COLO668 (cell line): ENCODE results near the gene DPH3.
A peak's percentile ranks its signal among the peaks of the same experiment; 100 is the strongest.
"Not testable (repeated sequence)": the region's sequence is repeated elsewhere in the genome, so short reads cannot be mapped to it uniquely, and the experiment has no call there.

Source experiments
- DNase-seq: peaks from one replicate; lab custom pipeline; 2025; ENCODE audit not compliant: unreplicated experiment; lab: John Stamatoyannopoulos, UW

The DPH3 gene

DNA sequence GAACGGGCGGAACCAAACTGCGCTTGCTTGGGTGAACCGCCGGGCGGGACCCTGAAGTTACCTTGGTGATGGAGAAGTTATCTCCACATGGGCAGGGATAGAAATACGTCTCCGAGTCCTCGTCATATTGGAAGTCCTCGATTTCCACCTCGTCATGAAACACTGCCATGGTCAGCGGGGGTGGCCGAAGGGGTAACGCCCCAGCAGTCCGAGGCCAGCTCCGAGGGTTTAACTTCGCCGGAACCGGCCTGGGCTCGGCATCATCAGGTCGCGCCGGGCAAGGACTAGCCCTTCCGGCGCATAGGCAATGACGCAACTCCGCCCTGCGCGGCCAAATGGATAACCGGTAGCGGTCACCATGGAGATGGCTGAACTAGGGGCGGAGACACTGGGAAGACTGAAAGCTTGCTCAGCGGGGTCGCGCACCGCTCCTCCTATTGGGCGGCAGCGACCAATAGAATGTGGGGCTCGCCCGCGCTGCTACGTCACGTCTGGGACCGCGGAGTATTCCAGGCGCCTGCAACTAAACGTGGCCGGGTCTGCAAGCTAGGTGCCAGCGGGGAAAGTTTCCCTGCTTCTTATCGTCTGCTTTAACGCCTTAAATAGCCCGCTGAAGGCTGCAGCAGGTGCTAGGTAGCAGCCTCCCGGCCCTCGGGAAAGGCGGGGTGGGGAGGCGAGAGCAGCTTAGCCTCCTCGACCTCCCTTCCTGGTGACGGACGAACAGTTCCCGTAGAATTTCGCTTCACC is at the start of gene DPH3, which contains the start of gene OXNAD1:
Gene DPH3 (minus strand): TSS at position 236 of the 747 bp plus-strand sequence. CDS start 67 bp downstream, at position 169.
Gene OXNAD1 (plus strand): TSS at position 505 of the 747 bp plus-strand sequence. CDS start 5,741 bp downstream, outside the sequence.
- DNase-seq: peak; percentile 97

DNA sequence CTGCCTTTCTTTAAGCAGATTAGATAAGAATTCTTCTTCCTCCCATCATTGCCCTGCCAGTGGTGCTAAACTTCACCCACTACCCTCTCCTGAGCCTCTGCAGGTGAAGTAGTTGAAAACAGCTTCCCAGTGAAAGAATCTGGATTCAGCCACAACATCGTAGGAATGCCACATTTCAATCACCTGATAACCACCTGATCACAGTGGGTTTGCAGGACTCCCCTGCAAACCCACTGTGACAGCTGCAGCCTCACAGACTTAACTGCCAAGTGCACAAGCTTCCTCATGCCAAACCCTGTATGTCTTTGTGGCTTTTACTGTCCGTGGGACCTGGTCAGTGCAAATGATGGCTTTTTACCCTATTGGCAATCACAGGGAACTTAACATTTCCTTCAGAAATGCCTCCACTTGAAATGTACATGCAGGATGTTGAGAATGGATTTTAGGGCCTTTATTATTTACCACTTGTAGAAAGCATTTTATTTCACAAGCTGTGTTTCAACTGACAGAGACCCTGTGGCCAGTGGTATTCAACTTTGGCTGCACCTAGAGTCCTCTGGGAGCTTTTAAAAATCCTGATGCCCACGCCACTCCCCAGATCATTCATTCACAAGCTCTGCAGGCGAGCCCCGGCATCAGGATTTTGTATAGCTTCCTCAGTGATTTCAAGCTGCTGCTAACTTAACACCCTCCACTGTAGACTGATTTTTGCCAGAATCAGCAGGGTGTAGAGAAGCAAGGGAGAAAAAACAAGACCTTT is 49.3 kb upstream of the DPH3 start:
- DNase-seq: no peak

GRCh38 chr3:16311960-16312451 is 47.3 kb upstream of the DPH3 start:
- DNase-seq: no peak

DNA sequence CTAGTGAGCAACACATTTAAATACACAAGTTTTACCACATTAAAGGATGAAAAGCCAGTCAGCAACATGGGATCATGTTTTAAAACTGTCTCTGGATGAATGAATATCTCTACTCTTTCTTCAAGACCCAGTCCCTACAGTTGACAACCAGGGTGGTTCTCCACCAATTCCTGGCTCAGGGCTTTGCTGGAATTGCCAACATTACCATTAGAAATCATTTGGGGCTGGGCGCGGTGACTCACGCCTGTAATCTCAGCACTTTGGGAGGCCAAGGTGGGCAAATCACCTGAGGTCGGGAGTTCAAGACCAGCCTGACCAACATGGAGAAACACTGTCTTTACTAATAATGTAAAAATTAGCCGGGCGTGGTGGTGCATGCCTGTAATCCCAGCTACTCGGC is 45.7 kb upstream of the DPH3 start:
- DNase-seq: not testable (repeated sequence)

- no peak for DNase-seq
Measured at GRCh38 chr3:16309558-16309957, 44.8 kb upstream of the DPH3 start.

GRCh38 chr3:16308727-16309126 is 44.0 kb upstream of the DPH3 start:
- no peak for DNase-seq

GRCh38 chr3:16307832-16308531 is 43.2 kb upstream of the DPH3 start:
- DNase-seq: no peak

DNA sequence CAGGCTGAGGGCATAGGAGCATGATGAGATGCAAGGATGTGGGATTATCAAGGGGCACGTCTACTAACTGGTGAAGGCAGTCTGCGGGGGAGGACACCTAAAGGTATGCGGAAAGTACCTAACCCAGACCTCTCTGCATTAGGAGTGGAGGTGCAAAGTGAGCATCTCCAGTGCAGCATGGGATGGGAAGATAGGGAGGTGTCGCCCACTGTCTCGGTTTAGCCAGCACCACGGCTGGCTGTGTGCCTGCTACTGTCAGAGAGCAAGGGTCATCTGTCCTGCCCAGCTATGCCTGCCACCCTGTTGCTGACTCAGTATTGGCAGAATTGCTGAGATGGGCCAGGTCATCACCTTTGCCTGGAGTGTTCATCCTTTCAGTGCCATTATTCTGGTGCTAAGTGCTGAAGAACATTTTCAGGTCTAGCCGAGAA is 40.4 kb upstream of the DPH3 start:
- DNase-seq: no peak

DNA sequence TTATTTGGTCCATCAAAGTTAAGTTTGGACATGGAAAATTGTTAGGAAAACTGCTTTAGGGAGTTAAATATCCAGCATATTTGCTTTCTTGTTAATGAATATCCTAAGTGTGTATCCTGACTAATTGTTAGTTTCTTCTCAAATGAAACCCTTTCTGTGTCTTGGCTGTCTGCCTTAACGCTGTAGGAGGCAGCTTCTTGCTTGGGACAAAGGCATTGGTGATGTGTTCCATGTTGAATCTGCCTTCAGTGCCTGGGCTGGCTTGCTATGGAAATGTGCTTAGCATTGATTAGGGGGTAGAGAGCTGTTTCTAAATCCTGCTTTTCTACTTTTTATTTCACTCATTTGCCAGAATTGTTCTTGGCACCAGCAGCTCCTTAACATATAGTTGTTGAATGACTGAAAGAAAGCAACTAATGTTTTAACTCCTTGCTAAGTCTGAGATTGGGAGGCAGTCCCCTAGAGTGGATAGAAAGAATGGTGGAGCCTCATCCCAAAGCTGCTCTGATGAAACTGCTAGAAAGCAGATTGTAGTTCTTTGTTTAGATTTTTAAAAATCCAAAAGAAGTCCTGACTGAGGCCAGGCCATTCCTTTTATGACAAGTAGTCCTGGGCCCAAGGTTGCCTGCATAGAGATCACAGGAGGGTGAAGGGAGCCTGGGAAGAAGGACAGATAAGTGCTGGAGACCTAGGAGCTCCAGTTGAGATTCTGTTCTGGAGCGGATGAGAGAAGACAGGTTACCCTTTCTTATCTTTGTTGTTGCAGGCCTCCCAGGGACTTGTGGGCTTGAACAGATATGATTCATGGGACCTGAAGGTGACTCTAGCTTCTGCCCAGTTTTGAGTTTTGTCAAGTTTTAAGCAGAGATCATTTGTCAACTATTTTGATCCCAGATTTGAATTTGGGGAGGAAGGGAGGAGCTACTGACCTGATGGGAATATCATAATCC is 39.6 kb upstream of the DPH3 start:
- DNase-seq: no peak

- DNase-seq: no peak
Measured at GRCh38 chr3:16303037-16303575, 38.4 kb upstream of the DPH3 start.

- DNase-seq: no peak
Measured at GRCh38 chr3:16302082-16302631, 37.4 kb upstream of the DPH3 start.

- no peak for DNase-seq
Measured at GRCh38 chr3:16301507-16301906, 36.8 kb upstream of the DPH3 start.

- DNase-seq: no peak
Measured at GRCh38 chr3:16300881-16301359, 36.2 kb upstream of the DPH3 start.

- no peak for DNase-seq
Measured at GRCh38 chr3:16300307-16300706, 35.6 kb upstream of the DPH3 start.

GRCh38 chr3:16299746-16300145 is 35.0 kb upstream of the DPH3 start:
- DNase-seq: no peak

DNA sequence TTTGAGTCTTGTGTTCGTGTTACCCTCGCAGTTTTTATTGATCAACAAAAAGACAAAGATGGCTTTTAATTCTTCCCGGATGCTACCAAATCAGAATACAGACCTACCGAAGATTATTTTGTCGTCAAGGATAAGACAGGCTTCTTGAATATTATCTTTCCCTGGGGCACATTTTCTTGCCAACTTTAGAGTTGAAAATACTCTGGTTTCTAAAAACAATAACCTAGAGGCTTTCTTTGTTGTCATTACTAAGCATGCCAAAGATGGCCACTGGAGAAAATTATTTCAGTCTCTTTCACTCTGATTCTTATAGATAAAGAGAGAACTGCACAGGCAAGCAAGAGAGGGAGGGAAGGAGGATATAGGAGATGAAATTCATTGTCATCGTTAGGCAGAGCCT is 34.1 kb upstream of the DPH3 start:
- no peak for DNase-seq

DNA sequence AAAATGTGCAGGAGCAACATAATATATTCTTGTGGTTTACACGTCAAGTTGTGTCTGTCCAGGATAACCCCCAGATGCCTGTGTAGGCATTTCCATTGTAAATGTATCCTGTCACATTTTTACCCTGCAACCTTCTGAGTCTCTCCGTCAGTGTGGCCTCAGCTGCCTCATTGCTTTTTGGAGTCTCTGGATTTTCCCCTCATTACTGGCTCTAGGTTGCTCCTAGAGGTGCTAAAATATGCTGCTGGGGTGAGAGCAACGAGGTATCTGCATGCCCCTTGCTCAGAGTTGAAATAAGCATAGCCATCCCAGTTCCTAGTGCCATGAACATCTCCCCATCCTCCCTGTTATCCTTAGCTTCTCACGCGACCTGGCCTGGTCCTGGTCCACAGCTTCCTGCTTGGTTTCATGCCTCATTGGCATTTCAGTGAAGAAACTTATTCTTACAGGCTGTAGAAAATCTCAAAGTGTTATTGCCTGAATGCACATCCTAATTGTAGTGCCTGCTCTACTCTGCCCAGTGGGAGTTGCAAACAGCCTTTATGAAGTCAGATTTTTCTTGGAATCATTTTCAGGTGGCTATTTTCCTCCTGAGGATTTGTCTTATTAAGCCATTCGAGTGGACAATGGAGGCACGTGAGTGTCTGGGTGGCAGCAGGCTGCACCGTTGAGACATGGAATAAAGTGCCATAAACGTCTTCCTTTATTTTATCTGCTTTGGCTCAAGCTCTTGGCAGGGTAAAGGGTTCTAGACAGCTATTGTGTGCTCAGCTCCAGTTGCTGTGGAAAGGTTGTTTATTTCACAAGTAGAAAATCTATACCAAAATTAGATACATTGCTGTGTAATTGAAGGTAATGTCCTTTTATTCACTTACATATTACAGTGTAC is 33.5 kb upstream of the DPH3 start:
- DNase-seq: no peak

DNA sequence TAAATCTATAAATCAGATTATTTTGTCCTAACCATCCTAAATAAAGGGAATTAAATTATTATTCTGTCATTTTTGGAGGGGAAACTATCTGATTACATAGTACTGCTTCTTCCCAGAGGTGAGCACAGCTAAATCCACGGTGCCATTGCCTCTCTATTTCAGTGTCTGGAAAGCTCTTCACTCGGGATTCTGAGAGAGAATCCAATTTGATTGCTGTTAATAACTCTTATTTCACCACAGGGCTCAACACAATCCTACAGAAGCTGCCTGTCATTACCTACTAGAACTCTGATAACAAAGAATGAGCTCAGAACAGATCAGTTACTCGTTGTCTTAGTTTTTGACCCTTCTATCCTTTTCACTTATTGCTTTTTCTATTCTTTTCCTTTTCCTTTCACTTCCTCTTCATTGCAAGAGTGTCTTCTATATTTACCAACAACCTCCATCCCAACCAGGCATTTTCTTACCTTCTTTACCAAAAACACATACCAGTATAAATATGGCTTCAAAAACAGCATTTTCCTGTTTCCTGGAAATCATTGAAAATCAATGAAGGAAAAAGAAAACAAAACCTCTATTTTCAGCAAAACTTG is 30.7 kb upstream of the DPH3 start:
- no peak for DNase-seq
